HL-60 (cell line): ENCODE measurements around the gene WDFY2.

ENCODE experiments used
- CTCF ChIP-seq: IDR thresholded peaks from one replicate; pipeline ENCODE4 v1.5.1; 2011; ENCODE audit warnings: low read length, control low read depth, inconsistent platforms; ENCODE audit not compliant: insufficient read depth
- GABPA ChIP-seq: IDR thresholded peaks from 2 replicates; pipeline ENCODE4 v1.6.1; 2012; ENCODE audit warnings: low read depth

- TF ChIP-seq CTCF (no peak), GABPA (no peak)
Measured at GRCh38 chr13:51731759-51732158, 147.5 kb downstream of the WDFY2 start.
